LNCAP (cell line): ENCODE measurements around the gene PREX1.

Experiments
- CTCF ChIP-seq: fragments of 450-650 bp; IDR thresholded peaks from 2 replicates; pipeline ENCODE4 v1.5.1; 2017; ENCODE audit warnings: mild to moderate bottlenecking

Gene PREX1

GRCh38 chr20:48603819-48604405 is 223.9 kb downstream of the PREX1 start:
- no peak for TF ChIP-seq CTCF

GRCh38 chr20:48603116-48603818 is 224.5 kb downstream of the PREX1 start:
- TF ChIP-seq CTCF = no peak

GRCh38 chr20:48601798-48602197 is 226.0 kb downstream of the PREX1 start:
- no peak for TF ChIP-seq CTCF

GRCh38 chr20:48600470-48600945 is 227.3 kb downstream of the PREX1 start:
- no peak for TF ChIP-seq CTCF

GRCh38 chr20:48599748-48600469 is 227.9 kb downstream of the PREX1 start:
- TF ChIP-seq CTCF = no peak

- TF ChIP-seq CTCF = no peak
Measured at GRCh38 chr20:48599106-48599747, 228.6 kb downstream of the PREX1 start.

- no peak for TF ChIP-seq CTCF
Measured at GRCh38 chr20:48597521-48598302, 230.1 kb downstream of the PREX1 start.
